Endothelial cell of umbilical vein (primary cell): ENCODE results near the gene PSG6. TPM values are rescaled to one million over a fixed set of nuclear protein-coding genes. Genes with fewer than 3 reads are reported as not detected.
"Not testable (repeated sequence)": the region's sequence is repeated elsewhere in the genome, so short reads cannot be mapped to it uniquely, and the experiment has no call there.

Source experiments
- BruUV-seq: library from RNA; stranded (reverse); fragments of 400-500 nt; replicated peaks from 2 replicates; lab custom pipeline; 2021; lab: Mats Ljungman, UMichigan
- CTCF ChIA-PET: fragments of 300-600, 350-600 bp; sonication (Branson Sonifier 250); formaldehyde crosslinking; loops from one replicate; lab custom pipeline; 2021; ENCODE audit warnings: antibody characterized with exemption, inconsistent platforms; lab: Charles Lee
- POLR2A ChIA-PET: fragments of 300-600, 350-600 bp; sonication (Branson Sonifier 250); formaldehyde crosslinking; loops from one replicate; lab custom pipeline; 2021; ENCODE audit warnings: antibody characterized with exemption, inconsistent platforms; lab: Charles Lee
- DNase-seq: peaks from one replicate; pipeline ENCODE4 v3.0.0-alpha.2; 2011; ENCODE audit warnings: low read depth, low spot score
- FAIRE-seq: peaks from 2 replicates; lab custom pipeline; 2011; peaks lifted over from hg19 to GRCh38; lab: Jason Lieb, UNC
- H2AFZ ChIP-seq: 2 replicates; pipeline ENCODE4 v1.6.0; 2012; ENCODE audit warnings: low read depth, low read length, control low read depth, inconsistent platforms
- H3K27ac ChIP-seq: 2 replicates; pipeline ENCODE4 v1.5.1; 2011; ENCODE audit warnings: low read depth, mild to moderate bottlenecking, control low read depth, low read length, moderate library complexity; ENCODE audit not compliant: insufficient read depth
- H3K27me3 ChIP-seq, 2 experiments: 2 replicates each; pipeline versions ENCODE4 v1.6.0 to v1.6.1; 2011; ENCODE audit warnings: low read length in 2 of 2, mixed read lengths in 1 of 2; ENCODE audit not compliant: control insufficient read depth in 2 of 2, insufficient read depth in 2 of 2
- H3K36me3 ChIP-seq, 2 experiments: 2 replicates in 1 of 2; 3 replicates in 1 of 2; pipeline ENCODE4 v1.5.1; 2011; ENCODE audit warnings: low read length in 2 of 2, mild to moderate bottlenecking in 1 of 2, moderate library complexity in 1 of 2; ENCODE audit not compliant: control insufficient read depth in 2 of 2, insufficient read depth in 2 of 2; ENCODE audit errors: extremely low read depth in 1 of 2
- H3K4me1 ChIP-seq: 3 replicates; pipeline ENCODE4 v1.5.1; 2011; ENCODE audit warnings: mild to moderate bottlenecking, low read length; ENCODE audit not compliant: control insufficient read depth, insufficient read depth; ENCODE audit errors: extremely low read depth
- H3K4me2 ChIP-seq: 2 replicates; pipeline ENCODE4 v1.6.1; 2011; ENCODE audit warnings: low read length, control low read depth, mixed read lengths; ENCODE audit not compliant: insufficient read depth
- H3K4me3 ChIP-seq, 3 experiments: fragments of 200-600 bp in 1 of 3; sonication (generic), shearing (Covaris generic) in 1 of 3; replicated peaks in 1 of 3; 2 replicates each; pipeline ENCODE4 v1.5.1; 2011 to 2016; ENCODE audit warnings: control low read depth in 3 of 3, low read length in 3 of 3, mild to moderate bottlenecking in 2 of 3, inconsistent platforms in 1 of 3, low read depth in 1 of 3, moderate library complexity in 1 of 3; ENCODE audit not compliant: insufficient read depth in 1 of 3
- H3K79me2 ChIP-seq: 2 replicates; pipeline ENCODE4 v1.6.0; 2012; ENCODE audit warnings: low read length, inconsistent platforms; ENCODE audit not compliant: control insufficient read depth, insufficient read depth
- H3K9ac ChIP-seq: replicated peaks from 2 replicates; pipeline ENCODE3; 2011; ENCODE audit warnings: low read length, control low read depth; ENCODE audit not compliant: insufficient read depth; ENCODE audit errors: extremely low read depth
- H3K9me1 ChIP-seq: replicated peaks from 3 replicates; pipeline ENCODE4 v1.6.0; 2011; ENCODE audit warnings: mild to moderate bottlenecking, low read length; ENCODE audit not compliant: control insufficient read depth, insufficient read depth; ENCODE audit errors: extremely low read depth
- H3K9me3 ChIP-seq: replicated peaks from 2 replicates; pipeline ENCODE4 v1.5.1; 2012; ENCODE audit warnings: low read length, inconsistent platforms; ENCODE audit not compliant: control insufficient read depth, insufficient read depth
- H4K20me1 ChIP-seq: replicated peaks from 2 replicates; pipeline ENCODE3; 2011; ENCODE audit warnings: mild to moderate bottlenecking, low read length; ENCODE audit not compliant: control insufficient read depth, insufficient read depth; ENCODE audit errors: extremely low read depth
- FOS ChIP-seq: IDR thresholded peaks from 2 replicates; pipeline ENCODE4 v1.6.1; 2011; ENCODE audit warnings: mild to moderate bottlenecking, low read length, moderate library complexity, borderline replicate concordance; ENCODE audit not compliant: insufficient read depth
- dilution Hi-C: fragments of 300-500 bp; cut with MboI; formaldehyde crosslinking; loops from one replicate; pipeline ENCODE4 v1.15.0; 2019; ENCODE audit warnings: low sequenced_read_pairs; ENCODE audit not compliant: extremely low pct_ligation_motif_present
- intact Hi-C: fragments of 100-400 bp; cut with micrococcal nuclease; formaldehyde crosslinking; loops from one replicate; pipeline ENCODE4 v1.10.0; 2022
- polyA plus RNA-seq, 4 experiments: library from polyadenylated mRNA; depleted of rRNA in 3 of 4; stranded (reverse) in 3 of 4; unstranded in 1 of 4; fragments of >200 nt; gene quantifications; 2 replicates each; pipeline versions ENCODE4 v1.2.1 to v1.2.3, GENCODE V29; 2011 to 2012; ENCODE audit warnings: missing spikeins in 1 of 4
- total RNA-seq: library from RNA; stranded (reverse); gene quantifications from 2 replicates; pipeline ENCODE4 v1.2.3, GENCODE V29; 2021

Gene PSG6
- total and polyA plus RNA-seq, 2 donors (not counting 3 experiments of a cell fraction or from before 2014, with no cell fraction given), result not detected

- not testable (repeated sequence) for FAIRE-seq, DNase-seq
Observed at GRCh38 chr19:42934183-42934582, 16.5 kb upstream of the PSG6 start.

GRCh38 chr19:42933412-42933811, 15.7 kb upstream of the PSG6 start:
- H3K9me1 ChIP-seq, H2AFZ ChIP-seq, BruUV-seq, H3K27me3 ChIP-seq, H3K9me3 ChIP-seq, H3K4me2 ChIP-seq, H4K20me1 ChIP-seq, H3K9ac ChIP-seq, H3K79me2 ChIP-seq, FAIRE-seq, H3K4me3 ChIP-seq, CTCF ChIA-PET, intact Hi-C loops, dilution Hi-C loops, H3K4me1 ChIP-seq, DNase-seq, H3K36me3 ChIP-seq, POLR2A ChIA-PET: not testable (repeated sequence)
- peak overlapping the region; percentile 34 for H3K27ac ChIP-seq

More at GRCh38 chr19:42934183-42934582, 16.5 kb upstream of the PSG6 start:
- intact Hi-C loops, CTCF ChIA-PET, H3K79me2 ChIP-seq, H4K20me1 ChIP-seq, H3K9me3 ChIP-seq, H3K4me1 ChIP-seq, H3K9me1 ChIP-seq, H3K4me2 ChIP-seq, H3K4me3 ChIP-seq, H3K27me3 ChIP-seq, BruUV-seq, dilution Hi-C loops, H3K9ac ChIP-seq, POLR2A ChIA-PET, H2AFZ ChIP-seq, H3K36me3 ChIP-seq: not testable (repeated sequence)
- H3K27ac ChIP-seq, result peak overlapping the region; percentile 34
- TF ChIP-seq FOS, result peak; percentile 29

- POLR2A ChIA-PET, H3K9me1 ChIP-seq, H3K27me3 ChIP-seq, H4K20me1 ChIP-seq, H3K9ac ChIP-seq, BruUV-seq, DNase-seq, H2AFZ ChIP-seq, H3K4me2 ChIP-seq, H3K4me1 ChIP-seq, dilution Hi-C loops, H3K79me2 ChIP-seq, FAIRE-seq, intact Hi-C loops, H3K4me3 ChIP-seq, H3K36me3 ChIP-seq, CTCF ChIA-PET, H3K9me3 ChIP-seq: not testable (repeated sequence)
- H3K27ac ChIP-seq, result peak overlapping the region; percentile 34
Observed at GRCh38 chr19:42932485-42933101, 14.9 kb upstream of the PSG6 start.

- H3K9me1 ChIP-seq, H3K27ac ChIP-seq, H3K4me2 ChIP-seq, BruUV-seq, dilution Hi-C loops, H2AFZ ChIP-seq, H3K27me3 ChIP-seq, H3K9me3 ChIP-seq, POLR2A ChIA-PET, H3K36me3 ChIP-seq, H3K9ac ChIP-seq, CTCF ChIA-PET, H3K4me1 ChIP-seq, FAIRE-seq, H4K20me1 ChIP-seq, H3K4me3 ChIP-seq, H3K79me2 ChIP-seq, DNase-seq: not testable (repeated sequence)
- intact Hi-C loops, result loop anchor here (2.0 kb wide), 1 partner anchor 157 kb away; no protein-coding TSS in a partner anchor
Observed at GRCh38 chr19:42930214-42930613, 12.5 kb upstream of the PSG6 start.
